OCI-LY3 (cell line): Measurements from ENCODE around the gene CLEC20A.

Experiments used
- H2AFZ ChIP-seq: fragments of 200-600, 300-600 bp; shearing (Covaris generic); 2 replicates; pipeline ENCODE4 v1.6.0; 2014; ENCODE audit warnings: antibody characterized with exemption, low read depth, low read length
- H3K27ac ChIP-seq: fragments of 200-600, 300-600 bp; sonication (generic); 2 replicates; pipeline ENCODE4 v1.5.1; 2014; ENCODE audit warnings: mild to moderate bottlenecking, low read length, moderate library complexity, mixed read lengths
- H3K27me3 ChIP-seq: fragments of 200-600, 300-600 bp; sonication (generic); 2 replicates; pipeline ENCODE4 v1.6.1; 2014; ENCODE audit warnings: low read depth, low read length, mixed read lengths
- H3K36me3 ChIP-seq: fragments of 200-600, 300-600 bp; sonication (generic); replicated peaks from 2 replicates; pipeline ENCODE3; 2014; ENCODE audit warnings: low read depth, low read length, mixed read lengths
- H3K4me1 ChIP-seq: fragments of 300-600, 200-600 bp; sonication (generic); 2 replicates; pipeline ENCODE4 v1.6.1; 2014; ENCODE audit warnings: low read length, mixed read lengths
- H3K4me2 ChIP-seq: fragments of 200-600, 300-600 bp; sonication (generic); 2 replicates; pipeline ENCODE4 v1.6.1; 2014; ENCODE audit warnings: low read length, mixed read lengths
- H3K4me3 ChIP-seq: fragments of 300-600, 200-600 bp; sonication (generic); 2 replicates; pipeline ENCODE4 v1.5.1; 2014; ENCODE audit warnings: antibody characterized with exemption, mild to moderate bottlenecking, low read length, moderate library complexity
- H3K79me2 ChIP-seq: fragments of 300-600, 200-600 bp; shearing (Covaris generic); 2 replicates; pipeline ENCODE4 v1.6.1; 2014; ENCODE audit warnings: mild to moderate bottlenecking, low read length, mixed read lengths
- H3K9ac ChIP-seq: fragments of 300-600, 200-600 bp; shearing (Covaris generic); 2 replicates; pipeline ENCODE4 v1.6.0; 2014; ENCODE audit warnings: mild to moderate bottlenecking, low read length, moderate library complexity
- H3K9me3 ChIP-seq: fragments of 200-600, 300-600 bp; shearing (Covaris generic); 2 replicates; pipeline ENCODE4 v1.6.1; 2014; ENCODE audit warnings: low read length, mixed read lengths; ENCODE audit not compliant: insufficient read depth
- H4K20me1 ChIP-seq: fragments of 200-600, 300-600 bp; sonication (generic); 2 replicates; pipeline ENCODE4 v1.6.1; 2016; ENCODE audit warnings: low read length, mixed read lengths; ENCODE audit not compliant: insufficient read depth
- EZH2phosphoT487 ChIP-seq: fragments of 200-600 bp; shearing (Covaris generic); IDR thresholded peaks from 2 replicates; pipeline ENCODE4 v1.6.1; 2018; ENCODE audit warnings: antibody characterized with exemption, mixed run types, low read depth
- TF ChIP-seq, protein P1 (sequence below): fragments of 200-600, 300-600 bp; sonication (generic); IDR thresholded peaks from 2 replicates; pipeline ENCODE4 v1.5.1; 2014; ENCODE audit warnings: antibody characterized with exemption, low read length, low read depth

CLEC20A gene

DNA sequence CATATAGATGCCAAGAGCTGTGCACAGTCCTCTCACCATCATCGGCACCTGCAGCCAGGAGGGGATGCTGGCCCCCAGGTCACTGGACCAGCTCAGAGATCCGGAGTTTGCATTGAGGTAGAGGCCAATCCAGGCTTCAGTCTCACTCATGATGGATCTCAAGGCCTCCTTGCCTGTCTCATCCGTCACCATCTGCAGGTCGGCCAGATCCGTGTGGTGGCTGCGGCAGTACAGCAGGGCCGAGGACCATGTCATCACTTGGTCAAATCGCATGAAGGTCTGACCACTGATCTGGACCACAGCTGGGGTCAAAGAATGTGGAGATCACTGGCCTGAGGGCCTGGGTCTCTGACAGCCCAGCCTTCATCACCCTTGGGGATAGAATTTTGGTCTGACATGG lies 6.6 kb downstream of the CLEC20A start:
- Histone ChIP-seq H3K9me3 (no peaks in the 10 kb centered on the region), H3K36me3 (no peaks in the 10 kb centered on the region), H2AFZ (no peak overlapping the region), H4K20me1 (no peaks in the 10 kb centered on the region), H3K27me3 (no peaks in the 10 kb centered on the region), H3K4me1 (peaks cover 7% of the 10 kb centered on the region), H3K27ac (no peak overlapping the region), H3K79me2 (no peaks in the 10 kb centered on the region), H3K4me3 (no peak overlapping the region), H3K4me2 (no peak overlapping the region), H3K9ac (no peak overlapping the region)
- TF ChIP-seq, protein P1, sequence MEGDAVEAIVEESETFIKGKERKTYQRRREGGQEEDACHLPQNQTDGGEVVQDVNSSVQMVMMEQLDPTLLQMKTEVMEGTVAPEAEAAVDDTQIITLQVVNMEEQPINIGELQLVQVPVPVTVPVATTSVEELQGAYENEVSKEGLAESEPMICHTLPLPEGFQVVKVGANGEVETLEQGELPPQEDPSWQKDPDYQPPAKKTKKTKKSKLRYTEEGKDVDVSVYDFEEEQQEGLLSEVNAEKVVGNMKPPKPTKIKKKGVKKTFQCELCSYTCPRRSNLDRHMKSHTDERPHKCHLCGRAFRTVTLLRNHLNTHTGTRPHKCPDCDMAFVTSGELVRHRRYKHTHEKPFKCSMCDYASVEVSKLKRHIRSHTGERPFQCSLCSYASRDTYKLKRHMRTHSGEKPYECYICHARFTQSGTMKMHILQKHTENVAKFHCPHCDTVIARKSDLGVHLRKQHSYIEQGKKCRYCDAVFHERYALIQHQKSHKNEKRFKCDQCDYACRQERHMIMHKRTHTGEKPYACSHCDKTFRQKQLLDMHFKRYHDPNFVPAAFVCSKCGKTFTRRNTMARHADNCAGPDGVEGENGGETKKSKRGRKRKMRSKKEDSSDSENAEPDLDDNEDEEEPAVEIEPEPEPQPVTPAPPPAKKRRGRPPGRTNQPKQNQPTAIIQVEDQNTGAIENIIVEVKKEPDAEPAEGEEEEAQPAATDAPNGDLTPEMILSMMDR: no peak
- TF ChIP-seq EZH2phosphoT487: no peak

DNA sequence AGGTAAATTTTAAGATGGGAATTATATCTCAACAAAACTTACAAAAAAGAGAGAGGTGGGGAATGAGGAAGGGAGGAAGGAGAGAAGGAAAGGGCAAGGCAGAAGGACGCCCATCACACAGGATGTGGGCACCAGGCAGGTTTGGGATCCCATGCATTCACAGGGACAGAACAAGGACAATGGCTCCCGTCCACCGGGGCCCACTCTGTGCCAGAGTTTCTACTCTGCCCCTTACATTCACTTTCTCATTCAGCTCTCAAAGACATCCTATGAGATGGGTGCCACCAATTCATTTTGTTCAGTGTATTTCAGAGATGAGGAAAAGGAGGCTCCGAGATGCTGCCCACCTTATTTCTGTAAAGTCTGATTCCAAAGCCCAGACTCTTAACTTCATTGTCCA lies 7.4 kb downstream of the CLEC20A start:
- no peaks in the 10 kb centered on the region for H3K36me3 ChIP-seq
- H3K4me2 ChIP-seq: no peak overlapping the region
- no peak overlapping the region for H2AFZ ChIP-seq
- H3K9ac ChIP-seq: no peak overlapping the region
- no peaks in the 10 kb centered on the region for H3K9me3 ChIP-seq
- no peaks in the 10 kb centered on the region for H3K79me2 ChIP-seq
- TF ChIP-seq, protein P1: no peak
- no peak for TF ChIP-seq EZH2phosphoT487
- H4K20me1 ChIP-seq: no peaks in the 10 kb centered on the region
- H3K4me1 ChIP-seq: peaks cover 7% of the 10 kb centered on the region
- no peak overlapping the region for H3K27ac ChIP-seq
- no peaks in the 10 kb centered on the region for H3K27me3 ChIP-seq
- H3K4me3 ChIP-seq: no peak overlapping the region

DNA sequence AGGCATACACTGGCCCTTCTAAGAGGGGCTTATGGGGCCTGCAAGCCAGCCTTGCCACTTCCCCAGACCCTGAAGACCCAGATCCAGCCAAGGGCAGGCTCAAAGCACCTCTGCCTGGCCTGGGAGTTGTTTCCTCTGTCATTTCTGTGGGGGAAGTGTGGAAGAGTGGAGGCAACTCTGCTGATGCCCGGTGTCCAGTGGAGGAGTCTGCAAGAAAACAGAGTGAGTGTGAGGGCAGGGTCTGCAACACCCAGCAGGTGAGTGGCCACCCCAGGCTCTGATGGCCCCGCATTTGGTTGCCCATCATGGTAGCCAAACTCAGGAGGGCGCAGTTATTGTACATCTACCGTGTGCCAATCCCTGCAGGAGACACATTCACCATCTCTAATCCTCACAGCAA lies 8.4 kb downstream of the CLEC20A start:
- TF ChIP-seq, protein P1: no peak
- TF ChIP-seq EZH2phosphoT487: no peak
- Histone ChIP-seq H4K20me1 (no peaks in the 10 kb centered on the region), H3K4me3 (no peak overlapping the region), H3K27ac (no peak overlapping the region), H3K4me2 (no peak overlapping the region), H3K27me3 (no peaks in the 10 kb centered on the region), H3K9me3 (no peaks in the 10 kb centered on the region), H3K36me3 (no peaks in the 10 kb centered on the region), H2AFZ (no peak overlapping the region), H3K9ac (no peak overlapping the region), H3K79me2 (no peaks in the 10 kb centered on the region), H3K4me1 (peaks cover 7% of the 10 kb centered on the region)

DNA sequence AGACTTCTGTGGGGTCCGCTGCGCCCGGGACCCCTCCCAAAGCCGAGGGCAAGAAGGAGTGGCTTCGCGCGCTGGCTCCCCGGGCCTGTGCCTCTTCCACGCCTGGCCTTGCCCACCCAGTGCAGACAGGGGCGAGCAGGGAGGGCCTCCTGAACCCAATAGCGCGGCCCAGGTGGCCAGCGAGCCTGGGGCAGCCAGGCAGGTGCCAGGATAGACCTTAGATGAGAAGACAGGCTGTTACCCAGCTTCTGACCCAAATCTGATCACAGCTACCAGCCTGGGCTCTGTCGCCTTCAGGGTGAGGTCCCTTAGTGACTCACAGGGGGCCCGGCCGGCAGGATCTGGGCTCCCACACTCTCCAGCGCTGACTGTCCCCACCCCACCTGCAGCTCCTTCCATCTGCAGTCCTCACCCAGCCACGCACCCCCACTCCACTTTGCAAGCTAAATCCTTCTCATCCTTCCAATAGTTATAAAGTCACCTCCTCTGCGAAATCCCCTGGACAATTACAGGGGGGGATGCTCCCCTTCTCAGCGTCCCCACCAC lies 9.6 kb downstream of the CLEC20A start:
- TF ChIP-seq, protein P1: no peak
- TF ChIP-seq EZH2phosphoT487: no peak
- H3K27ac ChIP-seq: no peak overlapping the region

More for the DNA sequence above, 9.6 kb downstream of the CLEC20A start:
- Histone ChIP-seq H3K27me3 (no peaks in the 10 kb centered on the region), H3K79me2 (no peaks in the 10 kb centered on the region), H3K4me2 (no peak overlapping the region), H3K4me3 (no peak overlapping the region), H3K9ac (no peak overlapping the region), H3K4me1 (peaks cover 7% of the 10 kb centered on the region), H4K20me1 (no peaks in the 10 kb centered on the region), H2AFZ (no peak overlapping the region), H3K36me3 (no peaks in the 10 kb centered on the region), H3K9me3 (no peaks in the 10 kb centered on the region)
